ENCODE results near the gene KDM1B. TPM values are rescaled to one million over a fixed set of nuclear protein-coding genes. Genes with fewer than 3 reads are reported as not detected.
A peak's percentile ranks its signal among the peaks of the same experiment; 100 is the strongest.

KDM1B gene
- total and polyA plus RNA-seq, 2 of the 8 experiments (the other 6 are each of a cell fraction or from before 2014, with no cell fraction given), result 3.7 to 7.5 TPM

- TF ChIP-seq, protein P1, sequence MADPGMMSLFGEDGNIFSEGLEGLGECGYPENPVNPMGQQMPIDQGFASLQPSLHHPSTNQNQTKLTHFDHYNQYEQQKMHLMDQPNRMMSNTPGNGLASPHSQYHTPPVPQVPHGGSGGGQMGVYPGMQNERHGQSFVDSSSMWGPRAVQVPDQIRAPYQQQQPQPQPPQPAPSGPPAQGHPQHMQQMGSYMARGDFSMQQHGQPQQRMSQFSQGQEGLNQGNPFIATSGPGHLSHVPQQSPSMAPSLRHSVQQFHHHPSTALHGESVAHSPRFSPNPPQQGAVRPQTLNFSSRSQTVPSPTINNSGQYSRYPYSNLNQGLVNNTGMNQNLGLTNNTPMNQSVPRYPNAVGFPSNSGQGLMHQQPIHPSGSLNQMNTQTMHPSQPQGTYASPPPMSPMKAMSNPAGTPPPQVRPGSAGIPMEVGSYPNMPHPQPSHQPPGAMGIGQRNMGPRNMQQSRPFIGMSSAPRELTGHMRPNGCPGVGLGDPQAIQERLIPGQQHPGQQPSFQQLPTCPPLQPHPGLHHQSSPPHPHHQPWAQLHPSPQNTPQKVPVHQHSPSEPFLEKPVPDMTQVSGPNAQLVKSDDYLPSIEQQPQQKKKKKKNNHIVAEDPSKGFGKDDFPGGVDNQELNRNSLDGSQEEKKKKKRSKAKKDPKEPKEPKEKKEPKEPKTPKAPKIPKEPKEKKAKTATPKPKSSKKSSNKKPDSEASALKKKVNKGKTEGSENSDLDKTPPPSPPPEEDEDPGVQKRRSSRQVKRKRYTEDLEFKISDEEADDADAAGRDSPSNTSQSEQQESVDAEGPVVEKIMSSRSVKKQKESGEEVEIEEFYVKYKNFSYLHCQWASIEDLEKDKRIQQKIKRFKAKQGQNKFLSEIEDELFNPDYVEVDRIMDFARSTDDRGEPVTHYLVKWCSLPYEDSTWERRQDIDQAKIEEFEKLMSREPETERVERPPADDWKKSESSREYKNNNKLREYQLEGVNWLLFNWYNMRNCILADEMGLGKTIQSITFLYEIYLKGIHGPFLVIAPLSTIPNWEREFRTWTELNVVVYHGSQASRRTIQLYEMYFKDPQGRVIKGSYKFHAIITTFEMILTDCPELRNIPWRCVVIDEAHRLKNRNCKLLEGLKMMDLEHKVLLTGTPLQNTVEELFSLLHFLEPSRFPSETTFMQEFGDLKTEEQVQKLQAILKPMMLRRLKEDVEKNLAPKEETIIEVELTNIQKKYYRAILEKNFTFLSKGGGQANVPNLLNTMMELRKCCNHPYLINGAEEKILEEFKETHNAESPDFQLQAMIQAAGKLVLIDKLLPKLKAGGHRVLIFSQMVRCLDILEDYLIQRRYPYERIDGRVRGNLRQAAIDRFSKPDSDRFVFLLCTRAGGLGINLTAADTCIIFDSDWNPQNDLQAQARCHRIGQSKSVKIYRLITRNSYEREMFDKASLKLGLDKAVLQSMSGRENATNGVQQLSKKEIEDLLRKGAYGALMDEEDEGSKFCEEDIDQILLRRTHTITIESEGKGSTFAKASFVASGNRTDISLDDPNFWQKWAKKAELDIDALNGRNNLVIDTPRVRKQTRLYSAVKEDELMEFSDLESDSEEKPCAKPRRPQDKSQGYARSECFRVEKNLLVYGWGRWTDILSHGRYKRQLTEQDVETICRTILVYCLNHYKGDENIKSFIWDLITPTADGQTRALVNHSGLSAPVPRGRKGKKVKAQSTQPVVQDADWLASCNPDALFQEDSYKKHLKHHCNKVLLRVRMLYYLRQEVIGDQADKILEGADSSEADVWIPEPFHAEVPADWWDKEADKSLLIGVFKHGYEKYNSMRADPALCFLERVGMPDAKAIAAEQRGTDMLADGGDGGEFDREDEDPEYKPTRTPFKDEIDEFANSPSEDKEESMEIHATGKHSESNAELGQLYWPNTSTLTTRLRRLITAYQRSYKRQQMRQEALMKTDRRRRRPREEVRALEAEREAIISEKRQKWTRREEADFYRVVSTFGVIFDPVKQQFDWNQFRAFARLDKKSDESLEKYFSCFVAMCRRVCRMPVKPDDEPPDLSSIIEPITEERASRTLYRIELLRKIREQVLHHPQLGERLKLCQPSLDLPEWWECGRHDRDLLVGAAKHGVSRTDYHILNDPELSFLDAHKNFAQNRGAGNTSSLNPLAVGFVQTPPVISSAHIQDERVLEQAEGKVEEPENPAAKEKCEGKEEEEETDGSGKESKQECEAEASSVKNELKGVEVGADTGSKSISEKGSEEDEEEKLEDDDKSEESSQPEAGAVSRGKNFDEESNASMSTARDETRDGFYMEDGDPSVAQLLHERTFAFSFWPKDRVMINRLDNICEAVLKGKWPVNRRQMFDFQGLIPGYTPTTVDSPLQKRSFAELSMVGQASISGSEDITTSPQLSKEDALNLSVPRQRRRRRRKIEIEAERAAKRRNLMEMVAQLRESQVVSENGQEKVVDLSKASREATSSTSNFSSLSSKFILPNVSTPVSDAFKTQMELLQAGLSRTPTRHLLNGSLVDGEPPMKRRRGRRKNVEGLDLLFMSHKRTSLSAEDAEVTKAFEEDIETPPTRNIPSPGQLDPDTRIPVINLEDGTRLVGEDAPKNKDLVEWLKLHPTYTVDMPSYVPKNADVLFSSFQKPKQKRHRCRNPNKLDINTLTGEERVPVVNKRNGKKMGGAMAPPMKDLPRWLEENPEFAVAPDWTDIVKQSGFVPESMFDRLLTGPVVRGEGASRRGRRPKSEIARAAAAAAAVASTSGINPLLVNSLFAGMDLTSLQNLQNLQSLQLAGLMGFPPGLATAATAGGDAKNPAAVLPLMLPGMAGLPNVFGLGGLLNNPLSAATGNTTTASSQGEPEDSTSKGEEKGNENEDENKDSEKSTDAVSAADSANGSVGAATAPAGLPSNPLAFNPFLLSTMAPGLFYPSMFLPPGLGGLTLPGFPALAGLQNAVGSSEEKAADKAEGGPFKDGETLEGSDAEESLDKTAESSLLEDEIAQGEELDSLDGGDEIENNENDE (IDR thresholded peaks at IDR 0.05; ENCODE audit: insufficient replicate concordance, low read length), result no peak
- TF ChIP-seq KDM4A (IDR thresholded peaks at IDR 0.05; ENCODE audit: low read depth, low read length, severe bottlenecking) (no peak), PHF8 (conservative IDR thresholded peaks at IDR 0.05; ENCODE audit: low read depth, low read length) (peak; percentile 72), EGR1 (IDR thresholded peaks at IDR 0.05; ENCODE audit: borderline replicate concordance, low read depth, low read length) (peak; percentile 22; the same call in 1 of the 2 replicates), NANOG (IDR thresholded peaks at IDR 0.05; ENCODE audit: insufficient read depth, low read depth, low read length, poor library complexity, severe bottlenecking) (no peak), TAF1 (IDR thresholded peaks at IDR 0.05; ENCODE audit: low read depth, low read length) (peak; percentile 87), YY1 (IDR thresholded peaks at IDR 0.05; ENCODE audit: low read depth, low read length) (peak; percentile 86), ZNF274 (IDR thresholded peaks at IDR 0.05; ENCODE audit: borderline replicate concordance, extremely low read depth, low read length) (no peak)
These were observed 594 bp upstream of the KDM1B start, which contains the start of gene TPMT (continued) for GRCh38 chr6:18154507-18155149.
